Right atrium auricular region (tissue), 2 donors: ENCODE data around the gene BUB1. TPM values are rescaled to one million over a fixed set of nuclear protein-coding genes. Genes with fewer than 3 reads are reported as not detected.
"Not testable (repeated sequence)": the region's sequence is repeated elsewhere in the genome, so short reads cannot be mapped to it uniquely, and the experiment has no call there.

Experiments used
- DNase-seq: peaks from one replicate; pipeline ENCODE4 v3.0.0-alpha.2; 2019; ENCODE audit warnings: low spot score
- H3K27ac ChIP-seq, 2 donors: fragments of 200-600 bp; sonication (generic); 1 replicate in 1 of 2; 2 replicates in 1 of 2; pipeline ENCODE4 v1.5.1; 2016 to 2019
- H3K27me3 ChIP-seq, 2 donors: fragments of 200-600 bp; sonication (generic); one replicate each; pipeline versions ENCODE4 v1.5.1 to v1.6.0; 2017 to 2019
- H3K36me3 ChIP-seq: fragments of 200-600 bp; sonication (generic); one replicate; pipeline ENCODE4 v1.5.1; 2016
- H3K4me1 ChIP-seq, 2 donors: fragments of 200-600 bp; sonication (generic); one replicate each; pipeline versions ENCODE4 v1.5.1 to v1.6.0; 2017 to 2019
- H3K4me3 ChIP-seq, 2 donors: fragments of 200-600 bp; sonication (generic); 1 replicate in 1 of 2; 2 replicates in 1 of 2; pipeline ENCODE4 v1.5.1; 2017 to 2019; ENCODE audit warnings: mild to moderate bottlenecking in 1 of 2, moderate library complexity in 1 of 2
- H3K9me3 ChIP-seq, 2 donors: fragments of 200-600 bp; sonication (generic); one replicate each; pipeline ENCODE4 v1.5.1; 2019
- total RNA-seq, 2 donors: library from RNA; depleted of rRNA; stranded (reverse); fragments of >200 nt; gene quantifications; one replicate each; pipeline ENCODE4 v1.1.0, GENCODE V29; 2016
- TF ChIP-seq, protein P1 (sequence below), 2 donors: fragments of 200-600 bp; sonication (generic); IDR thresholded peaks; one replicate each; pipeline ENCODE4 v1.5.1; 2019; ENCODE audit warnings: antibody characterized with exemption in 2 of 2

The BUB1 gene
- total RNA-seq, 2 donors from 2014 or later, result 0.28 to 1.4 TPM

GRCh38 chr2:110702514-110703380 lies 24.9 kb upstream of the BUB1 start:
- Histone ChIP-seq H3K9me3 (no peaks in the 10 kb centered on the region), H3K27ac (no peak overlapping the region), H3K36me3 (no peaks in the 10 kb centered on the region), H3K27me3 (no peaks in the 10 kb centered on the region), H3K4me3 (no peak overlapping the region), H3K4me1 (no peaks in the 10 kb centered on the region)
- no peak for DNase-seq
- TF ChIP-seq, protein P1, sequence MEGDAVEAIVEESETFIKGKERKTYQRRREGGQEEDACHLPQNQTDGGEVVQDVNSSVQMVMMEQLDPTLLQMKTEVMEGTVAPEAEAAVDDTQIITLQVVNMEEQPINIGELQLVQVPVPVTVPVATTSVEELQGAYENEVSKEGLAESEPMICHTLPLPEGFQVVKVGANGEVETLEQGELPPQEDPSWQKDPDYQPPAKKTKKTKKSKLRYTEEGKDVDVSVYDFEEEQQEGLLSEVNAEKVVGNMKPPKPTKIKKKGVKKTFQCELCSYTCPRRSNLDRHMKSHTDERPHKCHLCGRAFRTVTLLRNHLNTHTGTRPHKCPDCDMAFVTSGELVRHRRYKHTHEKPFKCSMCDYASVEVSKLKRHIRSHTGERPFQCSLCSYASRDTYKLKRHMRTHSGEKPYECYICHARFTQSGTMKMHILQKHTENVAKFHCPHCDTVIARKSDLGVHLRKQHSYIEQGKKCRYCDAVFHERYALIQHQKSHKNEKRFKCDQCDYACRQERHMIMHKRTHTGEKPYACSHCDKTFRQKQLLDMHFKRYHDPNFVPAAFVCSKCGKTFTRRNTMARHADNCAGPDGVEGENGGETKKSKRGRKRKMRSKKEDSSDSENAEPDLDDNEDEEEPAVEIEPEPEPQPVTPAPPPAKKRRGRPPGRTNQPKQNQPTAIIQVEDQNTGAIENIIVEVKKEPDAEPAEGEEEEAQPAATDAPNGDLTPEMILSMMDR (IDR thresholded peaks at IDR 0.05), result no peak

DNA sequence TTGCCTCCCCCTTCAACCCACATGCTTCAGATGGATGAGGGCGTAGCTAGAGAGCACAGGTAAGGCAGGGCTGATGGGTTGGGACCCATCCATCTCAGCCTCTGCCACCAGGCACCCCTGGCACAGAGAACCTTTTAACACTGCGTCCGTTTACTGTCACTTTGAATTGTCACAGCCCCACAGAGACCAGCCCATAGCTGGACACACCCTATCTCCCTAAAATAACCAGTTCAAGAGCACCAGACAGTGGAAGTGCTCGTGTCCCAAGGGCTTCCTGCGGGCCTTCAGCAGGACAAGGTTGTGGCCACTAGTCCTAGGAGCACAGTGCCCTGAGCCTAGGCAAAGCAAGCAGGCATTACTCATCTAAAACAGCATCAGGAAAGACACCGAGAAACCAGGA lies 20.4 kb upstream of the BUB1 start:
- H3K4me3 ChIP-seq, H3K27me3 ChIP-seq, H3K9me3 ChIP-seq, H3K27ac ChIP-seq, DNase-seq, H3K36me3 ChIP-seq, H3K4me1 ChIP-seq: not testable (repeated sequence)

- H3K27me3 ChIP-seq, H3K4me3 ChIP-seq, DNase-seq, H3K4me1 ChIP-seq, H3K27ac ChIP-seq, H3K36me3 ChIP-seq, H3K9me3 ChIP-seq: not testable (repeated sequence)
Measured at GRCh38 chr2:110695146-110695898, 17.5 kb upstream of the BUB1 start.

- no peak overlapping the region for H3K4me3 ChIP-seq
- no peaks in the 10 kb centered on the region for H3K4me1 ChIP-seq
Measured at GRCh38 chr2:110691612-110692258, 13.9 kb upstream of the BUB1 start.

GRCh38 chr2:110690083-110690965 lies 12.5 kb upstream of the BUB1 start:
- H3K27me3 ChIP-seq, result no peaks in the 10 kb centered on the region
- TF ChIP-seq, protein P1 (IDR thresholded peaks at IDR 0.05), result no peak
- no peak overlapping the region for H3K27ac ChIP-seq
- H3K36me3 ChIP-seq, result no peaks in the 10 kb centered on the region
- no peak for DNase-seq
- H3K9me3 ChIP-seq, result peaks cover 0 to 6% of the 10 kb centered on the region in 2 donors
- H3K4me3 ChIP-seq, result no peak overlapping the region
- H3K4me1 ChIP-seq, result no peaks in the 10 kb centered on the region

More at GRCh38 chr2:110691612-110692258, 13.9 kb upstream of the BUB1 start:
- no peak overlapping the region for H3K27ac ChIP-seq
- peaks cover 0 to 6% of the 10 kb centered on the region in 2 donors for H3K9me3 ChIP-seq
- TF ChIP-seq, protein P1 (IDR thresholded peaks at IDR 0.05), result no peak
- no peak for DNase-seq
- no peaks in the 10 kb centered on the region for H3K27me3 ChIP-seq
- H3K36me3 ChIP-seq, result no peaks in the 10 kb centered on the region

DNA sequence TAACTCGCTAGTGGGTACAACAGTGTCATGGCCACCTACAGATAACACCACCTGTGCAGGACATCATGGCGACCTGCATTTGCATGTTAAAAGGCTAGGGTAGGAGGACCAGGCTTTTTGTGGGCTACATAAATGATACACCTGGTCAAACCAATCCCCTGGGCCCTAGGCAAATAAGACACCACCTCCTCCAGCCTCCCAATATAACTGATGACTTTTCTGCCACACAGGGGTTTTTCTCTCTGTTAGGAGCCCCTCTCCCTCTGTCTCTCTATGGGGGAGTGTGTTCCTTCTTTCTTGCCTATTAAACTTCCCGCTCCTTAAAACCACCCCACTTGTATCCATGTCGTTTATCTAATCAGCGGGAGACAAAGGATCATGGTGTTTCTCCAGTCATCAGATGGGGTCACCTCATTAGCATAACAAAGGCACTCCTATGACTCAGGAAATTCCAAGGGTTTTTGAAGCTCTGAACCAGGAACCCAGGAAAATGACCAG lies 10.8 kb upstream of the BUB1 start:
- Histone ChIP-seq H3K9me3 (peaks cover 0 to 6% of the 10 kb centered on the region in 2 donors), H3K27me3 (no peaks in the 10 kb centered on the region), H3K36me3 (no peaks in the 10 kb centered on the region), H3K27ac (no peak overlapping the region), H3K4me3 (no peak overlapping the region), H3K4me1 (no peaks in the 10 kb centered on the region)
- TF ChIP-seq, protein P1 (IDR thresholded peaks at IDR 0.05), result no peak
- no peak for DNase-seq

DNA sequence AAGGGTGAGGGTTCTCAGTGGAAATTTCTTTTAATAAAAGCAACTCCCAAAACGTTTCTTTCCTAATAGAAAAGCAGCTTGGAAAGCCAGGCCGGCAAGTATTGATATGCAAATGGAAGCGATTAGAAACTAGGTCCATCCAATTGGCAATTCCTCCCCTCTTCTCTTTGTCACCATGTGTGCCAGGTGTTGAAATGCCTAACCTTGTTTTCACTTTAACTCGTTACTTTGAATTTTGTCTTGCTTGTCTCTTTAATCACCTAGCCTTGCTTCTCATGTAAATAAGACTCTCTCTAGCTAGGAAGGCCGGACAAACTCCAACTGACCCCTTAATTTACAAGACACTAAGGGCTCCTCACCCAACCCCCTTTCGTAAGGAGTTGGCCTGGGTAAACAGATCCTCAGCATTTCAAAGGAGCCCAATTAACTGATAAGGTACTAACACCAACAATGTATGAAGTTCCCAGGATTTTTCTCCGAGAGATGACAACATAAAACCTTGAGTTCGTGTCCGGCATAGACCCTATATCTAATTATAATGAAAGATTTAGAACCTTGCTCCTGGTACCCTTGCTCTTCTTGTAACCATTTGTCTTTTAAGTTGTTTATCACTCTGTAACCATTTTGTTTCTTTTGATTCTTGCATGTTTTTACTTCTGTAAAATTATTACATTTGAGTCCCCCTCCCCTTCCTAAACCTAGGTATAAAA lies 10.1 kb upstream of the BUB1 start:
- H3K4me1 ChIP-seq, H3K27me3 ChIP-seq, H3K27ac ChIP-seq, H3K9me3 ChIP-seq, H3K4me3 ChIP-seq, H3K36me3 ChIP-seq, DNase-seq: not testable (repeated sequence)
